HG03064 (cell line): ENCODE data around the gene CYTH1.

ENCODE experiments used
- ATAC-seq: cut with Tn5 transposase; IDR thresholded peaks from one replicate; pipeline ENCODE4 v1.9.1; 2021; ENCODE audit warnings: low read depth; ENCODE audit not compliant: unreplicated experiment

The CYTH1 gene

DNA sequence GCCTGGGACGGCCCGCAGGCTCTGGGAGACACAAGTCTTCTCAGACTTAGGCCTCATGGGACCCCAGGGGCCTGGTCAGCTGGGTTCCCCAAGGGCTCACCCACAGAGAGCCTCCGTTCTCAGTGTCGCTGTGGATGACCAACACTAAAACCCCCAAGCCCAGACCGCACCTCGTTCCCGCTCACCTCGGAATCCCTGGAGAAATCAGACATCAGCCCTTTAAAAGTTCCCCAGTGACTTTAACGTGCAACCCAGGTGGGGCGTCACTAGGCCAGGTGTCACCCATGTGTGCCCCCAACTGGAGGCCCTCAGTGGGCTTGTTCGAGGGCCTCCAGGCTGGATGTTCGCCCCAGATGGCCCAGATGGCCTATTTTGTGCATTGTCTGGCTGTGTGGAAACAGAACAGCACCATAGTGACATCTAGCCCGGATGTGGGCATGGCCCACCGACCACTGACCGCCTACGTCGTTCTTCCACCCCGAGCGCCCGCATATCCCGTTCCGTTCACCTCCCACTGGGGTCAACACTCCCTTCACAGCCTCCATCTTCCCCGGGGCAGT lies 152.6 kb downstream of the CYTH1 start:
- ATAC-seq, result no peak

DNA sequence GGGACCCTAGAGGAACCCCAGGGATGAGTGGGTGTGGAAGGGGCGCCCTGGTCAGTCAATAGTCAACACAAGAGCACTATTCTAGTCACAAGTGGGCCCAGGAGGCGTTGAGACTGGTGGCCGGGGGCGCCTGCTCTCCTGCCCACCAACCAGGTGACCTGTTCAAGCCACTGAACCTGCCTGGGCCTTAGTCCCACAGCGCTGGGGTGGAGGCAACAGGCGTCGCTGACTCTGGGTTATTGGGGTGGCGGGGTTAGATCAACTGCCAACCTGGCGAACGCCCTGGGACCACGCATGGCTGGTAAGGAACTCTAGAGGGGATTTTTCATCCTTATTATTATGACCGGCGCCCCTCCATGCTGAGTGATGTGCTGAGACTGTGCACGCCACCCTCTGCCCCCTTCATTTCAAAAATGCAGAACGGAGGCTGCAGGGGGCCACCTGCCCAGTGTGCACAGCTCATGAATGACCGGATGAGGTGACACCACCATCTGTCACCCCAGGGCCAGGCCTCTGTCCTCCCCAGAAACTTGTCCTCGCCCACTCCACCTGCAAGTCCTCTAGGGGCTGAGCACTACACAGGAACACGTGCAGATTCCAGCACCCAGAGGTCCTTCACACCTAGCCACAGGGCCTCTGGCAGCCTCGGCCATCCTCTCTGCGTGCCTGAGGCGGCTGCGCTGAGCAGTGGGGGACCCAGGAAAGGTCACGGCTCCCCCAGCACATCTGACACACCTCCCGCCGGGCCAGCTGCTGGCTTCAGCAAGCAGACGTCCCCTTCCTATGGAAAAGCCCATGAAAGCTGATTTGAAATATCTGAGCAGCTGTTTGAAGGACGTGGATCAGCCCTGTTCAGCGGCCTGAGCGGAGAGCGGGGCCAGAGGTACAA lies 153.3 kb downstream of the CYTH1 start:
- ATAC-seq, result no peak

- ATAC-seq, result no peak
These were observed 157.5 kb downstream of the CYTH1 start for GRCh38 chr17:78624324-78625151.
